ENCODE measurements around the gene GMPR2. TPM values are rescaled to one million over a fixed set of nuclear protein-coding genes. Genes with fewer than 3 reads are reported as not detected.

The GMPR2 gene
- total RNA-seq, 1 donor from 2014 or later: 98.4 TPM

DNA sequence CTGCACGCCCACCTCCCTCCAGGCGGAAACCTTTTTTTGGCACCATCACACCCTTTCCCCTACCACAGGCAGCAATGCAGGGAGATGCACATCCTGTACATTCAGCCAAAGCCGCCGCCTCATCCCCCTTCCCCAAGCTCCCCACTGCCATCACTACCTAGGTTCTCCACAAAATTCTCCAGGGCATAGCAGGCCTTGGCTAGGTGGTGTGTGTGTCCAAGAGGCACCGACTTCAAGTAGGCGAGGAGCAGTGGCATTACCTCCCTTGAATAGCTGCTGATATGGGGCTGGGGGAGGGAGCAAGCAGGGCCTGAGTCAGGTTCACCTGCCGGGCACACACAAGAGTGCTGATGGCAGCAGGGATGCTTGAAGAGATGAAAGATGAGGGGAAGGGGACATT, 47.7 kb upstream of the GMPR2 start:
- Histone ChIP-seq H3K9me3 (ENCODE audit: low read depth) (no peaks in the 10 kb centered on the region), H3K4me1 (peaks cover 6% of the 10 kb centered on the region), H3K27me3 (no peaks in the 10 kb centered on the region), H3K4me3 (no peak overlapping the region), H3K36me3 (no peaks in the 10 kb centered on the region), H4K20me1 (ENCODE audit: low read depth) (peaks cover 14% of the 10 kb centered on the region), H3K4me2 (no peak overlapping the region), H3K79me2 (ENCODE audit: low read depth) (peaks cover 15% of the 10 kb centered on the region), H3K27ac (no peak overlapping the region), H3K9ac (no peak overlapping the region), H3F3A (ENCODE audit: low read depth) (peaks cover 22% of the 10 kb centered on the region), H2AFZ (replicated peaks) (no peak overlapping the region)
- H3K4me1 Mint-ChIP-seq: peaks cover 18% of the 10 kb centered on the region
- no peak overlapping the region for H3K27ac Mint-ChIP-seq
- TF ChIP-seq EZH2phosphoT487 (IDR thresholded peaks at IDR 0.05): no peak
- no peak for TF ChIP-seq EZH2 (IDR thresholded peaks at IDR 0.05)
- TF ChIP-seq CTCF (IDR thresholded peaks at IDR 0.05): no peak
- peaks cover 3% of the 10 kb centered on the region for H3K27me3 Mint-ChIP-seq (ENCODE audit: insufficient read depth, low read depth)
- no peak for DNase-seq (ENCODE audit: low spot score)
- H3K9me3 Mint-ChIP-seq: no peaks in the 10 kb centered on the region
- no peak overlapping the region for H3K4me3 Mint-ChIP-seq
- peaks cover 19% of the 10 kb centered on the region for H3K36me3 Mint-ChIP-seq

- Histone ChIP-seq H2AFZ (replicated peaks) (no peak overlapping the region), H3K4me1 (peaks cover 6% of the 10 kb centered on the region), H3K79me2 (ENCODE audit: low read depth) (peaks cover 15% of the 10 kb centered on the region), H3K27ac (no peak overlapping the region), H3K27me3 (no peaks in the 10 kb centered on the region), H3K9me3 (ENCODE audit: low read depth) (no peaks in the 10 kb centered on the region), H3K4me2 (no peak overlapping the region), H3K4me3 (no peak overlapping the region), H3K36me3 (no peaks in the 10 kb centered on the region), H3F3A (ENCODE audit: low read depth) (peaks cover 22% of the 10 kb centered on the region), H3K9ac (no peak overlapping the region), H4K20me1 (ENCODE audit: low read depth) (peaks cover 14% of the 10 kb centered on the region)
- Mint-ChIP-seq H3K27me3 (ENCODE audit: insufficient read depth, low read depth) (peaks cover 3% of the 10 kb centered on the region), H3K27ac (no peak overlapping the region), H3K36me3 (peaks cover 19% of the 10 kb centered on the region), H3K9me3 (no peaks in the 10 kb centered on the region), H3K4me1 (peaks cover 19% of the 10 kb centered on the region), H3K4me3 (no peak overlapping the region)
- DNase-seq (ENCODE audit: low spot score): no peak
- TF ChIP-seq CTCF (IDR thresholded peaks at IDR 0.05) (no peak), EZH2phosphoT487 (IDR thresholded peaks at IDR 0.05) (no peak), EZH2 (IDR thresholded peaks at IDR 0.05) (no peak)
Observed at GRCh38 chr14:24185741-24186140, 47.0 kb upstream of the GMPR2 start.

DNA sequence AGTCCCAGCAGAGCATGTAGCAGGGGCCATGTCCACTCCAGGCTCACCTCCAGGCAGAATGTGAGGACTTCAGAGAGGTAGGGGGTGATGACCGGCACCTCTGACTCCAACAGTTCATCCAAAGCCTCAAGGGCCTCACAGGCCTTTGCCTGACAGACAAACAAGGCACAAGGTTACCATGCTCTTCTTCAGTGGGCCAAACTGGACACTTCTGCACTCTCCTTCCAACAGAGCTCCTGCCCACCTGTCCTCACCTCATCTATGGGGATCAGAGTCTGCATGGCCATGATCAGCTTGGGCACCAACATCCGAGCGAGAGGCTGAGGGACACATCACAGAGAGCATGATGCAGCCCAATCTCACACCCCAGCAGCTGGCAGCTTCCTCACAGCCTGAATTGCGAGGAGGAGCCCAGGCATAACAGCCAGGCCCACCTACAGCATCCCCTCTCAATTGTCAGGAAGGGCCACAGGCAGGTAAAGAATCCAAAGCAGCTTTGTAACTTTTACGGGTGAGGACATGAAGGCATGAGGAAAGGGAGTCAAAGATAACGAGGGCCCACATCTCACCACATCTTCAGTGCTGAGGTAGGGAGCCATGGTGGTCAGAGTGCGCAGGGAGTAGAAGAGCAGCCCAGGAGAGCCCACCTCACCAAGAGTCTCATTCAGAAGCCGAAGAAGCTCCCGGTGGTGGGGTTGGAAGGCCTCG, 45.7 kb upstream of the GMPR2 start:
- Histone ChIP-seq H3K4me1 (peaks cover 6% of the 10 kb centered on the region), H4K20me1 (ENCODE audit: low read depth) (peaks cover 12% of the 10 kb centered on the region), H3F3A (ENCODE audit: low read depth) (peaks cover 19% of the 10 kb centered on the region), H3K27ac (no peak overlapping the region), H3K27me3 (no peaks in the 10 kb centered on the region), H3K9ac (no peak overlapping the region), H3K79me2 (ENCODE audit: low read depth) (peaks cover 15% of the 10 kb centered on the region), H3K9me3 (ENCODE audit: low read depth) (no peaks in the 10 kb centered on the region), H3K4me2 (no peak overlapping the region), H3K36me3 (no peaks in the 10 kb centered on the region), H2AFZ (replicated peaks) (no peak overlapping the region), H3K4me3 (no peak overlapping the region)
- peaks cover 19% of the 10 kb centered on the region for H3K4me1 Mint-ChIP-seq
- peaks cover 3% of the 10 kb centered on the region for H3K27me3 Mint-ChIP-seq (ENCODE audit: insufficient read depth, low read depth)
- H3K36me3 Mint-ChIP-seq: peaks cover 23% of the 10 kb centered on the region
- H3K9me3 Mint-ChIP-seq: no peaks in the 10 kb centered on the region
- TF ChIP-seq EZH2phosphoT487 (IDR thresholded peaks at IDR 0.05) (no peak), EZH2 (IDR thresholded peaks at IDR 0.05) (no peak), CTCF (IDR thresholded peaks at IDR 0.05) (no peak)
- H3K4me3 Mint-ChIP-seq: peak overlapping the region; percentile 88
- no peak overlapping the region for H3K27ac Mint-ChIP-seq
- DNase-seq (ENCODE audit: low spot score): no peak
